Umbilical cord (tissue), 1 donor: ENCODE results near the gene ZNF730. TPM values are rescaled to one million over a fixed set of nuclear protein-coding genes. Genes with fewer than 3 reads are reported as not detected.

Experiments
- total RNA-seq: library from RNA; depleted of rRNA; stranded (reverse); fragments of >200 nt; gene quantifications from one replicate; pipeline ENCODE4 v1.2.3, GENCODE V29; 2014; ENCODE audit warnings: low replicate concordance; ENCODE audit not compliant: insufficient read depth

ZNF730 gene
- total RNA-seq, 1 donor from 2014 or later, result 11.1 TPM

Other genes starting within 250 kb of the ZNF730 start
- gene ZNF728, start 113.8 kb upstream of the ZNF730 start, total RNA-seq, result 2.6 TPM
- 10.8 TPM for gene ZNF724, start 133.4 kb downstream of the ZNF730 start, total RNA-seq